Measurements from ENCODE around the gene JARID2.
A peak's percentile ranks its signal among the peaks of the same experiment; 100 is the strongest.
"Not testable (repeated sequence)": the region's sequence is repeated elsewhere in the genome, so short reads cannot be mapped to it uniquely, and the experiment has no call there.

The JARID2 gene

DNA sequence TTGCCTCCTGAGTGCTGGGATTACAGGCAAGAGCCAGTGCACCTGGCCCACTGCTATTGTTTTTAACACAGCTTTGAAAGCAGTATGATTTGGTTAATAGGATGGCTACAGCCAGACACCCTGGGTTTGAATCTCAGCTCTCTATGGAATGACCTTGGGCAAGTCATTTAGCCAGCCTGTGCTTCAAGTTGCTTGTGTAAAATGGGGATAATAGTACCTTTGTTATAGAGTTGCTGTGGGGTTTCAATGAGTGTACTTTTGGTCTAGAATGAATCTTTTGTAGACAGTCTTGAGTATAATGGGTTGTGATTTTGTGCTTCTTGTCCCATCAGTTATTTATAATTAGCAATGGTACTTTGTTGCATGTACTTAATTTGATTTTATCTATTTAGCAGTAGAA, 70.9 kb downstream of the JARID2 start:
- no peak for DNase-seq

DNA sequence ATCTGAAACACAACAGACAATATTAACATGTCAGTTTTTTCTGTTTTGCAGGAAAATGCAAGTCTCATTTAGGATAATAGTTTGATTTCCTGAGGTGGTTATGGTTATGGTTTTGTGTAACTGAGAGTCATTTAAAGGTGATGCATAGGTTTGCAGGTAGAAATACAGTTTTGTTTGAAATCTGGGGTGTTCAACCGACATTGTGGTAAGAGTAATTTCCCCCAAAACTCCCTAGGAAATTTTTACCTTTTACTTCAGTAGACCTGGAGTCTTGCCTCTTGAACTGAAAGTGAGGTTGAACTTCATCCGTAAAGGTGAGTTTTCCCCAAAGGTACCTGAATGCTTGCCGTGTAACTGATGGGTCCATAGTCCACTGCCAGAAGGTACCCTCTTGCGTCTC, 71.4 kb downstream of the JARID2 start:
- no peak for DNase-seq

DNA sequence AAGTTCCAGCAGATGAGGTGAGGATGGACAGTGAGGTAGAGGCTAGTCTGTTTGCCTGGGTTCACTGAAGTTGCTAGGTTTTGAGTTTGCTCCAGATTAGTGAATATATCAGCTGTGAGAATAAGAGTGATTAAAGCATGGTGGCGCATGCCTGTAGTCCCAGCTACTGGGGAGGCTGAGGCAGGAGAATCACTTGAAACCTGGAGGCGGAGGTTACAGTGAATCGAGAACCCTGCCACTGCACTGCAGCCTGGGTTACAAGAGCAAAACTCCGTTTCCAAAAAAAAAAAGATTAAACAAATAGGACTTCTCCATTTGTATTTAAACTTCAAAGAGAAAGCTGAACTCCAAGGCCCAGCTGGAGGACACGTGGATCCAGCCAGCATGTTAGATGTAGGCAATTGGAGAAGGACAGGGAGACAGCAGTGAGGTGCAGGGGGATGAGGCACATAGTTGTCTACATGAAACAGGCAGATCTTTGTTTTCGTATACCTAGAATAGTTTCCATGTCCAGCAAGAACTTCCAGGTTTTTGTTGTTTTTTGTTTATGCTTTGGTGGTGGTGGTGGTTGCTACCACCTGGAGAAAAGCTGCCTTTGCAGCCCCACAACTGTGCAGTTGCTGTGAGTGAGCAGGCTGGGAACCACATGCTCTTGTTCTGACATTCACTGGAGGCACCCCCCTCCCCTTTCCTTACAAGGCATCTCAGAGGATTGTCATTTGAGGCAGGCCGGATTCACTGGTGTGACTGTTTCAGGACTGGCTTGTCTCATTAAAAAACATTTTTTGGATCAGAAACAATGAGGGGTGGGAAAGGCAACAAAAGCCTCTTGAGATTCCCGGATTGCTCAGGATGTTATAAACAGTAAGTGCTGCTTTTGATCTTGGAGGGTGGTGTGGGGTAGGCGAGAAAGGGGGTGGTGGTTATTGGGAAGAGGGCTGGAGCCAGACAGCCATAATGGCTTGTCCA, 72.3 kb downstream of the JARID2 start:
- no peak for DNase-seq

DNA sequence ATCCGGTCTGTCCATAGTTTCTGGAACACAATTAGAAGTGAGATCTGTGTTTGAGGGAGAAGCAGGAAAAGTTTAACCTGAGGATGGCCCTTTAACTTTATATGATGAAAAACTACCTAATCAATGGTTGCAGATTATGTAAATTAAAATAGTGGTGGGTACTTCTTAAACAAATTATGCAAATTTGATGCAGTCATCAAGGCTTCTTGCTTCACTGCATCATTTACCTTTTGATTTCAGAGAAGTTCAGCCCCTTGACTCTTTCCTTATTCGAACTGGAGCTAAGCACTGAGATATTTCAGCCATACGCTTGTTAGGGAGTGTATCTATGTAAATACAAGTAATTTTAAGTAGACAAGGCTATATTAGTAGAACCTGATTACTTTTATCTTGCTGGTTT, 73.8 kb downstream of the JARID2 start:
- no peak for DNase-seq

DNA sequence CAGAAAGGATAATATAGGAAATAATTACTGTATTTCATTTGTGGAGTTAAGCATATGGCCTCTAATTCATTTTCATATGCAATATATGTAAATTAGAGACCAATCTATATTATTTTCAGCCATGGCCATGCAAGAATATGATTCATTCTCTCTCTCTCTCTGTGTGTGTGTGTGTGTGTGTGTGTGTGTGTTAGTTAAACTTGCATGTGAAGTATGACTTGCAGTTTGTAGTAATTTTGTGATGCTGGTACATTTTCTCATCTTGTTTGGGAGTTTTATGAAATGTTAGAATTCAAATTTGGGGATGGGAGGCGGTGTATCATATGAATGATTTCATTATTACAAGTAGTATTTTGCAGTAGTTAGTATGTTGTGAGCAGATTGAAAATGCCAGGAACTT, 74.8 kb downstream of the JARID2 start:
- no peak for DNase-seq

DNA sequence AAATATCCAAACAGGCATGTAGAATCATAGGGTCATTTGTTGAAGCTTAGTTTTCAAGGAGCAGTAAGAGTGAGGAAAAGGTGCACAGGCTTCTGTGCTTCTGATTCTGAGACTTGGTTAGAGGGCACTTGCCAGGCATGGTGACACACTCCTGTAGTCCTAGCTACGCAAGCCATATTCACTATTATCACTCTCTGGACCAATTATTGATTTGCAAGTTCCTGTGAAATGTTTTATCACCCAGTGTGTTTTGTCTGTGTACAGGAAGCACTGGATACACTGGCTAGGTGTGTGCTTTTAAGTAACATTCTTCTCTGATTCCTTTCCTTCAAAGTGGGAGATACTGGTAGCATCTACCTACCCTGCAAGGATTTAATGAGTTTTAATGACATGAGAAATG, 76.3 kb downstream of the JARID2 start:
- no peak for DNase-seq

DNA sequence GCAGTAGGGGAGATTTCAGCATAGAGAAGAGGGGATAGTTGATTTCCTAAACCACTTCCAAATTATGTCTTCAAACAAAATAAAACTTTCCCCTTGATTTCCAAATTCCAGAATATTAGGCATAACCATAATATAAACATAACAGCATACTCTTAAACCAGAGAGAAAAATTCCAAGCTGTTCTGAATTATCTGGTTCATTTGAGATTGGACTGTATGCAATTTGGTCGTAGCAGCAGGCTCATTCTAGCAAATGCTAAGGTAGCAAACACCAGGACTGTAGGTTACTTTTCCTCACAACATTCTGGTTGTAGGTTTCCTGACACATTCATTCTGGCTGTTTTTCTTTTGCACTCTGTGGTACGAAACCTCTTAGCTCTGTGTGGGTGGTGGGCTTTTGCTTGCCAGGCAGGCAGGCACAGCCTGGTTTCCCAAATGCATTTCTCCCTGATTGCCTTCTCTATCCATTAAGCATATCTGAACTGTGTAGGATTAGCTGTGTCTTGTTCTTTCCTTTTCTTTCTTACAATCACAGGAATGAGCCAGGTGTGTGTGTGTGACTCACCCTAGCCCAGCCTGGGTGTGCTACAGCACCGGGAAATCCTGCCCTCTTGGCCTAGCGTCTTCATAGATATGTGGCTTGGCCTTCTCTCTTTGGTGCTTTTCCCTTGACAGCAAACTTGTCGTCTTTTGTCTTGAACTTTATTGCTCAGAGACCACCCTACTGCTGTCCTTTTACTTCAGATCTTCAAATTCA, 77.1 kb downstream of the JARID2 start:
- no peak for DNase-seq

DNA sequence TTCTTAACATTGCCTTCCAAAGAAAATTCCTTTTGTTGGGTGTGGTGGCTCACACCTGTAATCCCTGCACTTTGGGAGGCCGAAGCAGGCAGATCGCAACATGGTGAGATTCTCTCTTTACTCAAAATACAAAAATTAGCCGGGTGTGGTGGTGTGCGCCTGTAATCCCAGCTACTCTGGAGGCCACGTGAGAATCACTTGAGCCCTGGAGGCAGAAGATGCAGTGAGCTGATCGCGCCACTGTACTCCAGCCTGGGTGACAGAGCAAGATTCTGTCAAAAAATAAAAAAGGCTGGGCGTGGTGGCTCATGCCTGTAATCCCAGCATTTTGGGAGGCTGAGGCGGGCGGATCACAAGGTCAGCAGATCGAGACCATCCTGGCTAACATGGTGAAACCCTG, 77.7 kb downstream of the JARID2 start:
- DNase-seq: not testable (repeated sequence)

DNA sequence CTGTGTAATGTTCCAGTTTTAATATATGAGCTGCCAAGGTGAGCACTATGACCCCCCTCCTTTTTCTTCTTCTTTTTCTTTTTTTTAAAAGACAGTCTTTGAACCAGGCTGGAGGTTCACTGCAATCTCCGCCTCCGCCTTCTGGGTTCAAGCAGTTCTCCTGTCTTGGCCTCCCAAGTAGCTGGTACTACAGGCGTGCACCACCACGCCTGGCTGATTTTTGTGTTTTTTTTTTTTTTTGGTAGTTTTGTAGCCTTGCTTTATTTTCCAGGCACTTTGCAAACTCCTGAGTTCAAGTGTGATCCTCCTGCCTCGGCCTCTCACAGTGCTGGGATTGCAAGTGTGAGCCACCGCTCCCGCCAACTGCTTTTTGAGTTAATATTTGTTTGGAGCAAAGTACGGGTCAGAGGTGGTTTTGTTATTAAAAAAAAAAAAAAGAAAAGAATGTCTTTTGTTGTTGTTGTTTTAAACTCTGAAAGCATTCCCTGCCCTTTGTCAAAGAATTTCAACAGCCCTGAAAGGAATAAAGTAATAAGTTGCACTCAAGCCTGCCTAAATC, 78.6 kb downstream of the JARID2 start:
- no peak for DNase-seq

DNA sequence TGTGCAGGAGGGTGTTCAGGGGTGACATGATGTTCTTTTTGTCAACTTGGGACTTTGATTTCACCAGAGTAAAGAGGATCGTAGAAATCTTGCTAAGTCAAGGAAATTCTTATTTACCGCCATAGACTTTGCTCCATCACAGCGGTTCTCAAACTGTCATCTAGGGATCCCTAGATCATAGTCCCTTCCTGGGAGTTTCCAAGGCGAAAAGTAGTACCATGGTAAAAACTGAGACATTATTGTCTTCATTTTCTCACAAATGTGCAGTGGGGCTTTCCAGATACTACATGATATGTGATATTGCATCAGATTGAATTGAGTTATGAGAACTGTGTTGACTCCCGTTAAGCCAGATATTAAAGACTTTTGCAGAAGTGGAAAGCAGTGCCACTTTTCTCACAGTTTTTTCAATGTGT, 79.7 kb downstream of the JARID2 start:
- no peak for DNase-seq

DNA sequence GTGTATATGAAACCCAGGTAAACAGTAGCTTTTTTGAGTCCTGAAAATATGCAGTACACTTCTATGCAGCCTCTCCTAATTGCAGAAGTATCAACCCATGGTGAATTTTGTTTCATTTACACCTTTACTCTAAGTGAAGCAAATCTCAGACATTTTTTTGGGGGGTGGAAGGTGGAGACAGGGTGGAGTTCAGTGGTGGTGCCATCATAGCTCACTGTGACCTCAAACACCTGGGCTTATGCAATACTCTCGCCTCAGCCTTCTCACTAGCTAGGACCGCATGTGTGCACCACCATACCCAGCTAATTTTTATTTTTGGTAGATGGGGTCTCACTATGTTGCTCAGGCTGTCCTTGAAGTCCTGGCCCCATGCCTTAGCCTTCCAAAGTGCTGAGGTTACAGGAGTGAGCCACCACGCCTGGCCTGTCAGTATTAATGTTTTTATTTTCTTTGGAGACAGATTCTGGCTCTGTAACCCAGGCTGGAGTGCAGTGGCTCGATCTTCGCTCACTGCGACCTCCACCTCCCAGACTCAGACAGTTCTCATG, 80.3 kb downstream of the JARID2 start:
- DNase-seq: no peak

DNA sequence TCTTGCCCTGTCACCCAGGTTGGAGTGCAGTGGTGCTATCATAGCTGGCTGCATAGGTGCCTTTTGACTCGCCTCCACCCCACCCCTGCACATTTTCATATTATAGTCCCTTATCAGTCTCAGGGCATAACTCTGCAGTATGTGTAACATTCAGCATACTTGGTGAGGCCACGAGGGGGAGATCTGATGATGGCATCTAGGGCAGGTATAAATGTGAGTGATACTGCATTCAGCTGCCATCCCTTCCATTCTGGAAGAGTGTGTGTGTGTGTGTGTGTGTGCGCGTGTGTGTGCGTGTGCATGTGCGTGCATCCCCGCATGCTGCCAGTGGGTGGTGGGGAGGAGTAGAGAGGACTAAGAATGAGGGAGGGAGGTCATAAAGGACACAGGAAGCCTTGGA, 81.4 kb downstream of the JARID2 start:
- DNase-seq: peak; percentile 34

DNA sequence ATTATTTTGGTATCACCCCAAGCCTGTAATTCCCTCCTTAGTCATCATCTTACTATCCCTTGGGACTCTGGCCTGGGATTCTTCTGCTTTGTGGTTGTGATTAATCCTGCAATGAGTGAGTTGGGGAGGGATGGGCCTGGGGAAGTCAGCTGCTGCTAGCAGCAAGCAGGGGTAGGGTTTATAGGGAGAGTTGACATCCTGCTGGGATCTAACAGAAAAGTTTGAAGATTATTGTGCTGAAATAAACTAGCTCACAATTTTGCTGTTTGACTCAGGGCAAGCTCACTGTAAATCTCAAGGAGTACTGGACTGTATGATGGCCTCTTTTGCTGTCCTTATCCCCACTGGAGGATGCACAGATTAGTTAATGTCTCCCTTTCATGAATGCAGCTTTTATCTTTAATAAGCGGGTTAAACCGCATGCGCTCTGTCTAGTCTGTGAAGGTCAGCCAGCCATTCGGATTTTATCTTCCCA, 83.4 kb downstream of the JARID2 start:
- DNase-seq: no peak

DNA sequence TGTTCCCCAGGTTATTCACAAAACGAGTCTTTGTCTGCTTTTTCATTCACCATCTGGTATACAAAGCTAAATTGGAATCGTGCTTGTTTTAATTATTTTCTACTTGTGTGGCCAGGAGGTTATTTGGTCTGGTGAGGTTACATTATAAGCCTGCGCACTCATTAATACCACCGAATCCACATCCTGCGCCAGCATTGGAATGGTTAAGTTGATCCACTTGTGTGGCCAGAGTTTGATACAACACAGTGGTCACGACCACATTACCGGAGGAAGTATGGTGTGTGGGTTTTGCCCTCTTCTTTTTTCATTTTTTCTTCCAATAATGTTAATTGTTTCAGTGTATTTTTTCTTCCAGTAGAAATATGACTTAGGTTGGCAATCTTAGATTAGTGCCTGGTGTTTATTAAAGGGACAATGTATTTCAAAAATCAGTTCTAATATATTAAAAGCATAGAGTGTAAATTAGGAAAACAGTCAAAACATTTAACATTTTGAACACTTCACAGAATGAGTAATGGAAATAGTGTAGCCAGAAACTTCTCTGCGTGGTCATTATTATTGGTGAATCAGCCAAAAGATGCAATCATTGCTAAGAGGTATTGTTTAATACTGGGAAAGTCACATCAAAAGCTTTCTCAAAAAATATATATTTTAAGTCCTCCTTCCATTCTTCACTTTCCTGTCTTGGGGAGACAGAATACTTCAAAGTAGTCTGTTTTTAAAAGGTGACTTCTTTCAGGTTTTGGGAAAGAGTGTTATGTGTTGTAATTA, 84.5 kb downstream of the JARID2 start:
- no peak for DNase-seq

DNA sequence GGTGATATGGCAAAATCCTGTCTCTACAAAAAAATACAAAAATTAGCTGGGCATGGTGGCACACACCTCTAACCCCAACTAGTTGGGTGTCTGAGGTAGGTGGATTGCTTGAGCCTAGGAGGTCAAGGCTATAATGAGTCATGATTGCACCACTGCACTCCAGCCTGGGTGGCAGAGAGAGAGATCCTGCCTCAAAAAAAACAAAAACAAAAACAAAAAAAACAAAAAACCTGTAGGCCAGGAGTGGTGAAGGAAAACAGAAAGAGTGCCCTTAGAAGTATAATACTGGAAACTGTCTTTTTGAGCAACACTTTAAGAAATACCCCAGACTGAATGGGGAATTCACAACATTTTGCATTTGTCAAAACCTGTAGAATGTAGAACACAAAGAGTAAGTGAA, 85.3 kb downstream of the JARID2 start:
- DNase-seq: no peak

DNA sequence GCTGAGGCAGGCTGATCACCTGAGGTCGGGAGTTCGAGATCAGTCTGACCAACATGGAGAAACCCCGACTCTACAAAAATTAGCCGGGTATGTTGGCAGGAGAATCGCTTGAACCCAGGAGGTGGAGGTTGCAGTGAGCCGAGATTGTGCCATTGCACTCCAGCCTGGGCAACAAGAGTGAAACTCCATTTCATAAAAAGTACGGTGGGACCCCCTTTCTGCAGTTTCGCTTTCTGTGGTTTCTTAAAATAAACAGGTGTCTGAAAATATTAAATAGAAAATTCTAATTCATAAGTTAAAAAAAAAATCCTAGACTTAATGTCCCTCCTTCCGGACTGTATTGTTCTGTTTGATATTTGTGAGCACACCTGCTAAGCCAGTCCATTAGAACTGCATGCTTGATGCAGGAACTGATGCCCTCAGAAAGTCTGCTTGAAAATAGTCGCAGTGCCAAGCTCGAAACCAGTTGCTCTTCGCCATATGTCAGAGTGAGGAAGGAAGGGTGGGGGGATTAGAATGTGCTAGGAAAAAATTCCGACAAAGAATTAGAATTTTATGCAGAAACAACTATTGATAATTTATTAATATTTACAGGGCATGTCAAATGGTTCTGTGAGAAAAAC, 85.9 kb downstream of the JARID2 start:
- no peak for DNase-seq

DNA sequence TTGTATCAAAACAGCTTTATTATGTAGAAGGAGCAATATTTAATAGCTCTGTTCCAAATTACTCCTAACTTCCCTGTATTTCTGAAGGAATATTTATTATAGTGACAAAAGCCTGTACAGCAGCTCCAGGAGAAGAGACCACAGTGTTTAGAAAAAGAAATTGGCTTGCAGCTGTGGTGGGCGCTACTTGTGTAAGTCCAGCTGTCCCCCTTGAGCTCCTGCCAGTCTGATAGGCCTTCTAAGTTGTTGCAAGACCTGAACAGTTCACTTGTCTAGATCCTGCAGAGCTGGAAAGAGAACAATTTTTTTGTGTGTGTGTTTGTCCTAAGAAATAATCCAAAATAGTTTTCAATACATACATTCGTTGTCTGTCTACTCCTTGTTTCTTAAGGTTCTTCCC, 86.6 kb downstream of the JARID2 start:
- DNase-seq: no peak

DNA sequence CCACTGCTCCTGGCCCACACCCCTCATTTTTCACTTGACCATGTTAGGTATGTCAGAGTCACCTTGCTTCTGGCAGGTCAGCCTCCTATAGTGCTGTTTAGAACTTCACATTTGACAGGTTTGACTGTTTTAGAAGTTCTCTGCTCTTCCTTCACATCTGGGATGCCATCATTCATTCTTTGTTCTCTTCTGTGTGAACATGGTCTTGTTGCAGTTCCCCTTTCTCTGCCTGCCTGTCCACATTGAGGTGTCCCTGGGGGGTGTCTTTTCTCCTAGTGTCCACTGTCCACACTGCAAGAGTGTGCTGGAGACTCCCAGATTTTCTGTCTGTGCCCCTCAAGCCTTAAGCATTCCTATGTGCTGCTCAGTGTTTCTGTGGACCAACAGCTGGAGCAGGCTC, 89.5 kb downstream of the JARID2 start:
- no peak for DNase-seq

DNA sequence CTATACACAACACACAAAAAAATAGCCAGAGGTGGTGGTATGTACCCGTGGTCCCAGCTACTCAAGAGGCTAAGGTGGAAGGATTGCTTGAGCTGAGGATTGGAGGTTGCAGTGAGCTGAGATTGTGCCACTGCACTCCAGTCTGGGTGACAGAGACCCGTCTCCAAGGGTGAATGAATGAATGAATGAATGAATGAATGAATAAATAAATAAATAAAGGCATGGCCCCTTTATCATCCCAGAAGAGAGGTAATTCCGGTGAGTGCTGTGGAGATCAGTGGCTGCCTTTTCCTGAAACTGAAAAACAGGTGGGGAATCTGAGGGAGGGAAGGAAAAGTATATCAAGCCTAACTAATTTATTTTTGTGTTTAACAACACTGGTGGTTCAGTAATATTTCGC, 90.0 kb downstream of the JARID2 start:
- no peak for DNase-seq

DNA sequence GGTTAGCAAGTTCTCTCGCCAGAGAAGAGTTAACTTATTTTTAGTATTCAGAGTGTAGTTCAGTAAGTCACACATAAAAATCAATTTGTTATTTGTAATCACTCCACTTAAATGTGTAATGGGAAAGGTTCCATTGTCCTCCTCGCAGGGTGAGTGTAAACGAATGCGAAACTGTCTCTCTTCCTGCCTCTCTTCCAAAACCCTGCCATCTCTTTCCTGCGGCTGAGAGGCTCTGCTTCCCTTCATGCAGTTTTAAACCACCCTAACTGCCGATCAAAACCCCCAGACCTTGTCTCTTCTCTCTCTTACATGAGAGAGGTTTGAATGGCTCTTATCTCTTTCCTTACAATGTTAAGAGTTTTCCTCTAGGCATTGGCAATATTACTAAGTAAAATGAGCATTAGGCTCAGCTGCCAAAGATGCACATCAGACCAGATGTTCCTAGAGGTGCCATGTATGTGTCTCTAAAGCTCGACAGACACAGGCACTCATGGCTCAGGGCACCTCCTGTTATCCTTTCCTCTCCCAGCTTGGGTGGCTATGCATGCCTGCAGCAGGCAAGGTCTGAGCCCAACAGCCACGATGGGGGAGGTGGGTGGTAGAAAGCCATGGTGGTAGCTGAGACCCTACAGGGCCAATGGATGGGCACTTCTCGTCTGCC, 91.2 kb downstream of the JARID2 start:
- DNase-seq: no peak

DNA sequence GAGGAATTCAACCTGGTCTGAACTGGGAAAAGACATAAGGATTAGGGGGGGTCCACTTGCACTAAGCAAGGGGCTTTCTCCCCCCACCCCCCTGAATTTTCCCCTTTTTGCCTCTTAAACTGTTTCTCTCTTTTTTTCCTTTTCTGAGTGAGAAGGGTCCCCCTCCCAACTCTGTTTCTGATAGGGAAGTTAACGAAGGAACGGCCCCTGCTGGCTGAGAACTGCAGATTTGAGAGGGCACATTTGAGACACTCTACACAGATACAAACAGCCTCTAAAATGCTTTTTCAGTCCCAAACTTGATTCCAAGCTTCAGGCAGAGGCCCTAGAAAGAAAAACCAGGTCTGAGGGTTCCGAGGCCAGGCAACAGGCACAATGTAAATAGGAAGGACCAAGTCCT, 91.7 kb downstream of the JARID2 start:
- DNase-seq: no peak

DNA sequence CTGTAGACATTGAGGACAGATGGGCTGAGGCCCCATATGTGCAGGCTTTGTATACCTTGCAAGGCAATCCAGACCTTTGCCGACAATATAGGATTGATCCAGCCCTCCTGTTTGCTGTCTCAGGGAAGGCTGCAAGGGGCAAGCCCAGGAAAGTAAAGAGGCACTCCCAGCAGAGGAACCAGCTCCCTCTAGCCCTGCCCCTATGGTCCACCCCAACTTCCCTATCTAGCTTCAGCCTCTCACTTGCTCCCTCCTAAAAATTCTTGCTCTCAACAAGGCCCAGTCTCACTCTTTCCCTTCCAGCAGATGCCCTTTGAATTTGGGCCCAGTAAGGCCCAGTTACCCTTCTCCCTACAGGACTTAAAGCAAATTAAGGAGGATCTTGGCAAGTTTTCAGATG, 92.6 kb downstream of the JARID2 start:
- no peak for DNase-seq

All from stimulated activated CD4-positive, alpha-beta T cell treated with anti-CD3 and anti-CD28 coated beads, Interleukin-4, amount 100 ng/mL, for 1 hour (primary cell).